ENCODE results near the gene HUS1.

DNA sequence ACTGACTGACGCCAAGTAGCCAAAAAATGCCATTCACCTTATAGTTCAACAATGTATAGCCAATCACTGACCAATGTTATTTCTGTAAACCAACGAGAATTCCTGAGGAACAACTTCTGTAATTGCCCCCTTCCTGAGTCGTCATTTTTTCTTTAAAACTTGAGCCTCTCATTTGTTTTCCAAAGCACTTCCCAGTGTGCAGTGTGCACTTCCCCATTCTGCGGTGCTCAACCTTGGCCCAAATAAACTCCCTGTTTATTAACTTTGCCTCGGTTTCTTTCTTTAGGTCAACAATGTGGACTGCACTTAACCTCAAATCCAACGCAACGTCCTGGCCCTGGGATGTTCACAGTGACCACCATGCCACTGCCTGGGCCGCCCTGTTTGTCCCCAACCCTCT, 46.2 kb downstream of the HUS1 start:
- no peak for TF ChIP-seq CTCF (IDR thresholded peaks at IDR 0.05)
- no peak for TF ChIP-seq EP300 (IDR thresholded peaks at IDR 0.05; ENCODE audit: low read depth)

Measured in transverse colon (tissue), 3 donors.